Right kidney (tissue), 1 donor: ENCODE results near the gene THAP4.
A peak's percentile ranks its signal among the peaks of the same experiment; 100 is the strongest.

Experiments
- DNase-seq: peaks from one replicate; pipeline ENCODE4 v3.0.0-alpha.2; 2016

The THAP4 gene

GRCh38 chr2:241548451-241548835, 88.5 kb downstream of the THAP4 start:
- DNase-seq, result no peak

GRCh38 chr2:241547781-241548450, 89.0 kb downstream of the THAP4 start:
- DNase-seq, result no peak

- no peak for DNase-seq
Observed at GRCh38 chr2:241546771-241547498, 90.0 kb downstream of the THAP4 start.

- no peak for DNase-seq
Observed at GRCh38 chr2:241545523-241546473, 91.2 kb downstream of the THAP4 start.

GRCh38 chr2:241545106-241545505, 91.9 kb downstream of the THAP4 start:
- DNase-seq, result no peak

- no peak for DNase-seq
Observed at GRCh38 chr2:241542278-241542605, 94.7 kb downstream of the THAP4 start.

- DNase-seq, result no peak
Observed at GRCh38 chr2:241541564-241542277, 95.2 kb downstream of the THAP4 start.

GRCh38 chr2:241540771-241541561, 96.0 kb downstream of the THAP4 start:
- DNase-seq, result peak; percentile 57

- DNase-seq, result no peak
Observed at GRCh38 chr2:241540401-241540770, 96.6 kb downstream of the THAP4 start.

GRCh38 chr2:241539616-241540374, 97.2 kb downstream of the THAP4 start:
- DNase-seq, result no peak

- no peak for DNase-seq
Observed at GRCh38 chr2:241538838-241539615, 97.9 kb downstream of the THAP4 start.

GRCh38 chr2:241535871-241536655, 100.9 kb downstream of the THAP4 start:
- no peak for DNase-seq

GRCh38 chr2:241534701-241535375, 102.1 kb downstream of the THAP4 start:
- DNase-seq, result no peak
